ENCODE data around the gene SMCO1. TPM values are rescaled to one million over a fixed set of nuclear protein-coding genes. Genes with fewer than 3 reads are reported as not detected.

Gene SMCO1, protein sequence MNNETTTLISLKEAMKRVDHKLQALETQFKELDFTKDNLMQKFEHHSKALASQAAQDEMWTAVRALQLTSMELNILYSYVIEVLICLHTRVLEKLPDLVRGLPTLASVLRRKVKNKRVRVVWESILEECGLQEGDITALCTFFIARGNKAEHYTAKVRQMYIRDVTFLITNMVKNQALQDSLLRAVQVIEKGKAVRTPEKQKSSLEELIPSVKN
- polyA plus RNA-seq (2011; rRNA removed) (not detected in 2 replicates), polyA plus RNA-seq (2017; fragmentation: RNase III; extraction: RNeasy Plus Mini Kit Qiagen cat#74134 plus additional on column Dnase treatment) (not detected in 3 replicates), polyA minus RNA-seq (2011; rRNA and poly(A)+ RNA removed) (not detected in 2 replicates)
- not detected in 2 replicates for polyA plus RNA-seq (2012; cell fraction: cytosol; rRNA removed)
- not detected in 2 replicates for polyA plus RNA-seq (2012; cell fraction: nucleus; rRNA removed)

DNA sequence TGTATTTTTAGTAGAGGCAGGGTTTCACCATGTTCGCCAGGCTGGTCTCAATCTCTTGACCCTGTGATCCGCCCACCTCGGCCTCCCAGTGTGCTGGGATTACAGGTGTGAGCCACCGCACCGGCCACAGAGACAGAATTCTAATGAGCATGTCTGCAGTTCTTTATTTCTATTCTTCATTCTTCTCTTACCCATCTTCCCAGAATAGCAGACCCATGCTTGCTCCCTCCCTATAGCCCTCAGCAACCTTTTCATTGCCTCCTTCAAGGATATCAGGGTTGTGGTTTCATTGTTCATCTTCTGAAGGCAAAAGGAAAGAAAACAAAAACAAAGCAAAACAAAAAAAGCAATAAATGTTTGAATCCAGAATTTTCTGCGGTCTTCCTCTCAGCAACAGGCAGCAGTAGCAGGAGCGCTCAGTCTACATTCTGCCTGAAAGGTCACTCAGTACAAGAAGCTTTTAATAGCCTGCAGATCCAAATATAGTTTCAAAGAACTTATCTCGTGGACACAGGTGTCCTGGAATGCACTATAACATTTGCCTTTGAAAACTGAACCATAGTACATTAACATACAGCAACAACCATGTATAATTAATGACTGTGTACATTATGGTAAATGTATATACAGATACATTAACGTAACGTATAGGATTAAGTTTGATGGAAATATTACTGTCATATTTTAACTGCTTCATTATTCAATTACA lies at the start of gene SMCO1:
TSS of gene SMCO1 (minus strand) at position 434 of the 709 bp plus-strand sequence. CDS start at position 297, 137 bp downstream.
- DNase-seq (ENCODE audit: low read depth in 1 of 2, low spot score in 1 of 2) (no peak), FAIRE-seq (no peak), ATAC-seq (no peak)
- Histone ChIP-seq H3K4me1 (no peaks in the 10 kb centered on the region), H3K4me3 (no peak within 1 kb of the TSS), H3K9me3 (peaks cover 22% of the 10 kb centered on the region), H3K4me2 (no peak within 1 kb of the TSS), H3K27ac (no peak within 1 kb of the TSS)
- ChIA-PET POLR2A (no interaction called here), CTCF (interaction anchor here (4.7 kb wide), 1 partner anchor 13 kb away, joined by 26 read pairs; no protein-coding TSS in a partner anchor)
- 78% methylated on average over 10 of the region's 10 CpGs for WGBS (ENCODE audit: missing lambda C conversion rate)
- TF ChIP-seq, protein P1, sequence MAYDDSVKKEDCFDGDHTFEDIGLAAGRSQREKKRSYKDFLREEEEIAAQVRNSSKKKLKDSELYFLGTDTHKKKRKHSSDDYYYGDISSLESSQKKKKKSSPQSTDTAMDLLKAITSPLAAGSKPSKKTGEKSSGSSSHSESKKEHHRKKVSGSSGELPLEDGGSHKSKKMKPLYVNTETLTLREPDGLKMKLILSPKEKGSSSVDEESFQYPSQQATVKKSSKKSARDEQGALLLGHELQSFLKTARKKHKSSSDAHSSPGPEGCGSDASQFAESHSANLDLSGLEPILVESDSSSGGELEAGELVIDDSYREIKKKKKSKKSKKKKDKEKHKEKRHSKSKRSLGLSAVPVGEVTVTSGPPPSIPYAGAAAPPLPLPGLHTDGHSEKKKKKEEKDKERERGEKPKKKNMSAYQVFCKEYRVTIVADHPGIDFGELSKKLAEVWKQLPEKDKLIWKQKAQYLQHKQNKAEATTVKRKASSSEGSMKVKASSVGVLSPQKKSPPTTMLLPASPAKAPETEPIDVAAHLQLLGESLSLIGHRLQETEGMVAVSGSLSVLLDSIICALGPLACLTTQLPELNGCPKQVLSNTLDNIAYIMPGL (CRISPR knock-in tag; IDR thresholded peaks at IDR 0.05; ENCODE audit: borderline replicate concordance) = no peak
- no peak for TF ChIP-seq KDM5A (IDR thresholded peaks at IDR 0.05)
- no peak for TF ChIP-seq HEYL (CRISPR knock-in tag; IDR thresholded peaks at IDR 0.05)
- no peak for TF ChIP-seq FOXS1 (CRISPR knock-in tag; IDR thresholded peaks at IDR 0.05)
- no peak for TF ChIP-seq RCOR1 (IDR thresholded peaks at IDR 0.05; ENCODE audit: low read depth, low read length)
- no peak for TF ChIP-seq RARB (CRISPR knock-in tag; IDR thresholded peaks at IDR 0.05)
- no peak for TF ChIP-seq TFCP2L1 (CRISPR knock-in tag; IDR thresholded peaks at IDR 0.05)
- no peak for TF ChIP-seq RFX5 (IDR thresholded peaks at IDR 0.05)
- TF ChIP-seq, protein P2, sequence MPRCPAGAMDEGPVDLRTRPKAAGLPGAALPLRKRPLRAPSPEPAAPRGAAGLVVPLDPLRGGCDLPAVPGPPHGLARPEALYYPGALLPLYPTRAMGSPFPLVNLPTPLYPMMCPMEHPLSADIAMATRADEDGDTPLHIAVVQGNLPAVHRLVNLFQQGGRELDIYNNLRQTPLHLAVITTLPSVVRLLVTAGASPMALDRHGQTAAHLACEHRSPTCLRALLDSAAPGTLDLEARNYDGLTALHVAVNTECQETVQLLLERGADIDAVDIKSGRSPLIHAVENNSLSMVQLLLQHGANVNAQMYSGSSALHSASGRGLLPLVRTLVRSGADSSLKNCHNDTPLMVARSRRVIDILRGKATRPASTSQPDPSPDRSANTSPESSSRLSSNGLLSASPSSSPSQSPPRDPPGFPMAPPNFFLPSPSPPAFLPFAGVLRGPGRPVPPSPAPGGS (IDR thresholded peaks at IDR 0.05) = no peak
- TF ChIP-seq ZSCAN20 (CRISPR knock-in tag; IDR thresholded peaks at IDR 0.05) = no peak
- no peak for TF ChIP-seq FOSB (CRISPR knock-in tag; IDR thresholded peaks at IDR 0.05)
- no peak for TF ChIP-seq NFE2L2 (conservative IDR thresholded peaks at IDR 0.05; ENCODE audit: low read length)
- no peak for TF ChIP-seq CHD4 (IDR thresholded peaks at IDR 0.05; ENCODE audit: borderline replicate concordance)
- no peak for TF ChIP-seq ZC3H11A (IDR thresholded peaks at IDR 0.05)
- no peak for TF ChIP-seq BHLHE40 (IDR thresholded peaks at IDR 0.05; ENCODE audit: low read depth, low read length)
- TF ChIP-seq NPAS2 (CRISPR knock-in tag; IDR thresholded peaks at IDR 0.05; ENCODE audit: borderline replicate concordance) = no peak
- no peak for TF ChIP-seq POLR2AphosphoS2 (conservative IDR thresholded peaks at IDR 0.05; ENCODE audit: low read length)
- no peak for TF ChIP-seq EHMT2 (IDR thresholded peaks at IDR 0.05; ENCODE audit: low read depth)
- no peak for TF ChIP-seq CBX8 (IDR thresholded peaks at IDR 0.05)
- TF ChIP-seq, protein P3, sequence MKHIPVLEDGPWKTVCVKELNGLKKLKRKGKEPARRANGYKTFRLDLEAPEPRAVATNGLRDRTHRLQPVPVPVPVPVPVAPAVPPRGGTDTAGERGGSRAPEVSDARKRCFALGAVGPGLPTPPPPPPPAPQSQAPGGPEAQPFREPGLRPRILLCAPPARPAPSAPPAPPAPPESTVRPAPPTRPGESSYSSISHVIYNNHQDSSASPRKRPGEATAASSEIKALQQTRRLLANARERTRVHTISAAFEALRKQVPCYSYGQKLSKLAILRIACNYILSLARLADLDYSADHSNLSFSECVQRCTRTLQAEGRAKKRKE (CRISPR knock-in tag; IDR thresholded peaks at IDR 0.05; ENCODE audit: low read depth) = no peak

DNA sequence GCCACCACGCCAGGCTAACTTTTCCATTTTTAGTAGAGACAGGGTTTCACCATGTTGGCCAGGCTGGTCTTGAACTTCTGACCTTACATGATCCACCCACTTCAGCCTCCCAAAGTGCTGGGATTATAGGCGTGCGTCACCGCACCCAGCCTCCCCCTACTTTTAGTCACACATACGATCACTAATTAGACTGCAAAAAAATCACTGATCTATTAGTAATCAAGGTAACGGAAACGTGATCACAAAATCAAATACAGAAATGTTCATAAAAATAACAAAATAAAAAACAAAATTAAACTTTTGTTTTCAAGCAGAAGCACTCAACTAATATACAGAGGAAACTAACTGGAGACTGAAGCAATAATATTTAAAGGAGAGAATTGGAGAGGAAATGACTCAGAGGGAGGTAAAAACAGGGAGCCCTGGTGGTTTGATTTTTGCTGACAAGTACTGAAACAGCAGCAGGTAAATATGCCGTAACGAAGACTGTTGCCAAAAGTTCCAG lies 48.6 kb upstream of the SMCO1 start:
- Histone ChIP-seq H3K4me3 (no peak overlapping the region), H3K4me2 (peak overlapping the region; percentile 32; the same call in 2 of the 3 replicates), H3K27ac (peak overlapping the region in 1 of 2 experiments; percentile 67; a peak in 3 of 6 replicates), H3K9me3 (no peaks in the 10 kb centered on the region), H3K4me1 (peaks cover 22% of the 10 kb centered on the region; the same call in 2 of the 3 replicates)
- CTCF ChIA-PET = interaction anchor here (0.9 kb wide), 1 partner anchor 382 kb away, joined by 4 read pairs; no protein-coding TSS in a partner anchor
- TF ChIP-seq FOSL2 (IDR thresholded peaks at IDR 0.05) = no peak
- TF ChIP-seq FOSL2 (CRISPR knock-in tag; IDR thresholded peaks at IDR 0.05) = peak; percentile 13; the same call in 1 of the 2 replicates
- no peak for TF ChIP-seq RFX5 (IDR thresholded peaks at IDR 0.05)
- peak; percentile 90 for TF ChIP-seq MAFK (IDR thresholded peaks at IDR 0.05; ENCODE audit: partially characterized antibody)
- WGBS (ENCODE audit: missing lambda C conversion rate) = 63% methylated on average over 9 of the region's 9 CpGs
- no peak for ATAC-seq
- no peak for FAIRE-seq
- DNase-seq (ENCODE audit: low read depth in 1 of 2, low spot score in 1 of 2) = peak; percentile 23 to 36
- POLR2A ChIA-PET = no interaction called here
